ENCODE measurements around the gene SLC6A12. TPM values are rescaled to one million over a fixed set of nuclear protein-coding genes. Genes with fewer than 3 reads are reported as not detected.
A peak's percentile ranks its signal among the peaks of the same experiment; 100 is the strongest.

The SLC6A12 gene
- total RNA-seq, 1 experiment from 2014 or later = not detected

GRCh38 chr12:178829-179109 lies 35.2 kb downstream of the SLC6A12 start:
- no peak for DNase-seq (ENCODE audit: low spot score)

GRCh38 chr12:177980-178828 lies 35.8 kb downstream of the SLC6A12 start:
- no peak for DNase-seq (ENCODE audit: low spot score)

- no peak for DNase-seq (ENCODE audit: low spot score)
Measured at GRCh38 chr12:177336-177979, 36.5 kb downstream of the SLC6A12 start.

GRCh38 chr12:176321-177181 lies 37.4 kb downstream of the SLC6A12 start:
- DNase-seq (ENCODE audit: low spot score) = peak; percentile 26

GRCh38 chr12:175759-176158 lies 38.2 kb downstream of the SLC6A12 start:
- DNase-seq (ENCODE audit: low spot score) = no peak

- DNase-seq (ENCODE audit: low spot score) = no peak
Measured at GRCh38 chr12:175250-175649, 38.7 kb downstream of the SLC6A12 start.

GRCh38 chr12:174596-174995 lies 39.4 kb downstream of the SLC6A12 start:
- DNase-seq (ENCODE audit: low spot score) = no peak

GRCh38 chr12:174124-174523 lies 39.8 kb downstream of the SLC6A12 start:
- DNase-seq (ENCODE audit: low spot score) = no peak

- no peak for DNase-seq (ENCODE audit: low spot score)
Measured at GRCh38 chr12:172732-173161, 41.2 kb downstream of the SLC6A12 start.

GRCh38 chr12:171743-172676 lies 41.9 kb downstream of the SLC6A12 start:
- no peak for DNase-seq (ENCODE audit: low spot score)

GRCh38 chr12:171276-171675 lies 42.7 kb downstream of the SLC6A12 start:
- no peak for DNase-seq (ENCODE audit: low spot score)

- DNase-seq (ENCODE audit: low spot score) = no peak
Measured at GRCh38 chr12:170371-171225, 43.4 kb downstream of the SLC6A12 start.

- no peak for DNase-seq (ENCODE audit: low spot score)
Measured at GRCh38 chr12:169528-170370, 44.2 kb downstream of the SLC6A12 start.

- no peak for DNase-seq (ENCODE audit: low spot score)
Measured at GRCh38 chr12:168763-169525, 45.0 kb downstream of the SLC6A12 start.

- no peak for DNase-seq (ENCODE audit: low spot score)
Measured at GRCh38 chr12:167959-168600, 45.9 kb downstream of the SLC6A12 start.

- no peak for DNase-seq (ENCODE audit: low spot score)
Measured at GRCh38 chr12:166425-167075, 47.4 kb downstream of the SLC6A12 start.

GRCh38 chr12:165862-166368 lies 48.0 kb downstream of the SLC6A12 start:
- DNase-seq (ENCODE audit: low spot score) = no peak

Data from HT-29 (cell line).